Sigmoid colon (tissue), 7 donors: ENCODE data around the gene DHX9. TPM values are rescaled to one million over a fixed set of nuclear protein-coding genes. Genes with fewer than 3 reads are reported as not detected.

Experiments used
- DNase-seq: peaks from one replicate; pipeline ENCODE4 v3.0.0-alpha.2; 2019
- H3K27ac ChIP-seq, 4 donors: fragments of 200-600 bp; sonication (generic); one replicate each; pipeline ENCODE4 v1.5.1; 2016 to 2019; ENCODE audit warnings: mild to moderate bottlenecking in 1 of 4
- H3K27me3 ChIP-seq, 3 donors: fragments of 200-600 bp; sonication (generic); one replicate each; pipeline ENCODE4 v1.5.1; 2019; ENCODE audit warnings: mild to moderate bottlenecking in 1 of 3
- H3K36me3 ChIP-seq, 4 donors: fragments of 200-600 bp; sonication (generic); one replicate each; pipeline ENCODE4 v1.5.1; 2016 to 2019
- H3K4me1 ChIP-seq, 4 donors: fragments of 200-600 bp; sonication (generic); one replicate each; pipeline ENCODE4 v1.5.1; 2017 to 2019
- H3K4me3 ChIP-seq, 4 donors: fragments of 200-600 bp; sonication (generic); one replicate each; pipeline ENCODE4 v1.5.1; 2017 to 2019; ENCODE audit warnings: mild to moderate bottlenecking in 2 of 4, moderate library complexity in 1 of 4
- H3K9me3 ChIP-seq, 4 donors: fragments of 200-600 bp in 3 of 4; sonication (generic) in 3 of 4; one replicate each; pipeline versions ENCODE4 v1.5.1 to v1.6.1; 2013 to 2019
- EP300 ChIP-seq, 4 donors: sonication (generic); formaldehyde crosslinking; IDR thresholded peaks; one replicate each; pipeline ENCODE4 v1.6.1; 2017; ENCODE audit warnings: antibody characterized with exemption in 4 of 4
- POLR2A ChIP-seq, 2 donors: fragments of 450-650 bp; IDR thresholded peaks; one replicate each; pipeline ENCODE4 v1.6.1; 2016; ENCODE audit warnings: antibody characterized with exemption in 2 of 2, mild to moderate bottlenecking in 2 of 2, moderate library complexity in 2 of 2
- POLR2AphosphoS5 ChIP-seq, 4 donors: sonication (generic); formaldehyde crosslinking; IDR thresholded peaks; one replicate each; pipeline ENCODE4 v1.6.1; 2017; ENCODE audit warnings: antibody characterized with exemption in 4 of 4
- WGBS, 2 donors: extraction: QIAGEN DNeasy Blood & Tissue Kit; methylation state at CpG; one replicate each; pipeline ENCODE4 v1.1.7; 2013; 5-methylcytosine and 5-hydroxymethylcytosine counted together
- intact Hi-C: fragments of 100-400 bp; cut with DNase I; formaldehyde crosslinking; loops from one replicate; pipeline ENCODE4 v1.15.1; 2023
- polyA plus RNA-seq, 3 donors: library from polyadenylated mRNA; stranded (reverse); fragments of 200-250 nt; gene quantifications; one replicate each; pipeline ENCODE4 v1.2.3, GENCODE V29; 2013
- total RNA-seq, 4 donors: library from RNA; depleted of rRNA; stranded (reverse); fragments of >200 nt; gene quantifications; one replicate each; pipeline ENCODE4 v1.1.0, GENCODE V29; 2016
- TF ChIP-seq, protein P1 (sequence below), 4 experiments: fragments of 450-650 bp in 3 of 4; fragments of 200-600 bp in 1 of 4; IDR thresholded peaks; one replicate each; pipeline ENCODE4 v1.5.1; 2016 to 2019; ENCODE audit warnings: antibody characterized with exemption in 4 of 4, mild to moderate bottlenecking in 3 of 4, moderate library complexity in 2 of 4
- donor health status: healthy with polysubstance abuse.
- donor health status: Bipolar disorder and iron deficiency.
- donor health status: healthy.

The DHX9 gene
- total and polyA plus RNA-seq, 7 donors, result 25.4 to 96.7 (median 68.4) TPM

DNA sequence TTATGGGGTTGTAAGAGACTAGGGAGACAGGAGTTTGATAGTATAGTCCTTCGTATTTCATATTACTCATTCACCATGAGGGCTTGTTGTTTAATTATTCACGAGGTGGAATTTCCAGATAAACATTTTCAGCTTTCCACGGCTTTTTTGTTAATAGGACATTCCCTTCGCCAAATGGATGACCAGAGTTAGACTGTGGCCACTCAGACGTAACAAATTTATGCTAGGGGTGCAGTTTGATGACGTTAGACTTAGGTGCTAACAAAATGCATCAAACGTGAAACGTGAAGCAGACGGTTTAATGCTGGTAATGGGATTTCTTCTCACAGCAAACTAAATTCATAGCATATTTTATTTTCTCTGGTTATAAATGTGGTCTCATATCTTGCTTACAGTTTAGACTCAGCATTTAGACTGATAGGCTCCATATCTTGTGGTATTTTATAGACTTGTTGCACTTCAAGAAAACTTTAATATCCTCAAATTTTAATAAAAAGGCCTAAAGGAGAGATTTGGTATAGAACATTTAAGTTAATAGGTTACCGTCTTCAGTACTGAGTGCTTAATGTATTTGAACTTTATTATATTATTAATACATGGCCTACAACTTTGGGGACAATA is 2.3 kb downstream of the DHX9 start:
- intact Hi-C loops, result no loop called here
- H3K27ac ChIP-seq, result peak overlapping the region; percentile 92 to 96 (median 92)
- peak overlapping the region in 3 of 4 donors; percentile 65 to 90 (median 88) for H3K4me3 ChIP-seq
- peaks cover 0 to 51% (median 38%) of the 10 kb centered on the region in 4 donors for H3K4me1 ChIP-seq
- TF ChIP-seq, protein P1, sequence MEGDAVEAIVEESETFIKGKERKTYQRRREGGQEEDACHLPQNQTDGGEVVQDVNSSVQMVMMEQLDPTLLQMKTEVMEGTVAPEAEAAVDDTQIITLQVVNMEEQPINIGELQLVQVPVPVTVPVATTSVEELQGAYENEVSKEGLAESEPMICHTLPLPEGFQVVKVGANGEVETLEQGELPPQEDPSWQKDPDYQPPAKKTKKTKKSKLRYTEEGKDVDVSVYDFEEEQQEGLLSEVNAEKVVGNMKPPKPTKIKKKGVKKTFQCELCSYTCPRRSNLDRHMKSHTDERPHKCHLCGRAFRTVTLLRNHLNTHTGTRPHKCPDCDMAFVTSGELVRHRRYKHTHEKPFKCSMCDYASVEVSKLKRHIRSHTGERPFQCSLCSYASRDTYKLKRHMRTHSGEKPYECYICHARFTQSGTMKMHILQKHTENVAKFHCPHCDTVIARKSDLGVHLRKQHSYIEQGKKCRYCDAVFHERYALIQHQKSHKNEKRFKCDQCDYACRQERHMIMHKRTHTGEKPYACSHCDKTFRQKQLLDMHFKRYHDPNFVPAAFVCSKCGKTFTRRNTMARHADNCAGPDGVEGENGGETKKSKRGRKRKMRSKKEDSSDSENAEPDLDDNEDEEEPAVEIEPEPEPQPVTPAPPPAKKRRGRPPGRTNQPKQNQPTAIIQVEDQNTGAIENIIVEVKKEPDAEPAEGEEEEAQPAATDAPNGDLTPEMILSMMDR (IDR thresholded peaks at IDR 0.05), result no peak
- TF ChIP-seq POLR2A (IDR thresholded peaks at IDR 0.05) (no peak), EP300 (IDR thresholded peaks at IDR 0.05) (no peak), POLR2AphosphoS5 (IDR thresholded peaks at IDR 0.05) (no peak)
- H3K27me3 ChIP-seq, result no peaks in the 10 kb centered on the region
- no peaks in the 10 kb centered on the region for H3K9me3 ChIP-seq
- WGBS, 2 donors, result 47 to 55% methylated on average over 10 of the region's 10 CpGs
- peaks cover 0 to 34% (median 14%) of the 10 kb centered on the region in 4 donors for H3K36me3 ChIP-seq
- DNase-seq, result no peak

DNA sequence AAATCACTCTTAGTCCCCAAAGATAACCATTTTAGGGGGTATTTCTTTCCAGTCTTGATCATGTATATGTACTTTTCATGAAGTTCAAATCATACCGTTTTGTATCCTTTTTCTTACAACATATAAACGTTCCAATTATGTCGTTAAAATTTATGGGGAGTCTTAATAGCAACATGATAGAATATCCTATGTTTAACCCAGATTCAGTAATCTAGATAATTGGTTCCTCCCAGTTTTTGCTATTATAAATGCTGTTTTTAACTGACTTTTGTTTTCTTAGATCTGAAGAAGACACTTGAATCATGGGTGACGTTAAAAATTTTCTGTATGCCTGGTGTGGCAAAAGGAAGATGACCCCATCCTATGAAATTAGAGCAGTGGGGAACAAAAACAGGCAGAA is 3.1 kb downstream of the DHX9 start:
- WGBS, 2 donors, result 25 to 40% methylated on average over 4 of the region's 4 CpGs
- Histone ChIP-seq H3K27me3 (no peaks in the 10 kb centered on the region), H3K27ac (peak overlapping the region in 2 of 4 donors; percentile 28 to 96), H3K36me3 (peaks cover 0 to 38% (median 14%) of the 10 kb centered on the region in 4 donors), H3K4me3 (no peak overlapping the region), H3K9me3 (no peaks in the 10 kb centered on the region), H3K4me1 (peaks cover 0 to 51% (median 38%) of the 10 kb centered on the region in 4 donors)
- no peak for DNase-seq
- intact Hi-C loops, result no loop called here
- TF ChIP-seq POLR2AphosphoS5 (IDR thresholded peaks at IDR 0.05), result no peak
- TF ChIP-seq, protein P1 (IDR thresholded peaks at IDR 0.05), result no peak
- no peak for TF ChIP-seq EP300 (IDR thresholded peaks at IDR 0.05)
- no peak for TF ChIP-seq POLR2A (IDR thresholded peaks at IDR 0.05)

DNA sequence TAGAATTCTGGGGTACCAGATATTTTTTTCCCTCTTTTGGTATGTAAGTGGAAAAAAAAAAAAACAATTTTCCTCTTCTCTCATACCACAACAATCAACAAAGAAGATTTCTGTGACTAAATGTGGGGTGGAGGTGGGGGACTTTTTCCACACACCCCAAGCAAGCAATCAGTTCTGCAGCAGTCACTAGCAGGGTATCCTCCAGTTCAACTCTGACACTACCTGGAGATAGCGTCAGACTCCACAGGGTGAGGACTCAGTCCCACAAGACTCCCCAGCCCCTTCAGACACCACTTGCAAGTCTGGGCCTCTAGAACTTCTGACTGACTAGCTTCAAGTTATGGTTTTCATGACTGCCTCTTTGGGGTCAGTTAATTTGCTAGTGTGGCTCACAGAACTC is 6.2 kb downstream of the DHX9 start:
- no peak for TF ChIP-seq POLR2A (IDR thresholded peaks at IDR 0.05)
- TF ChIP-seq, protein P1 (IDR thresholded peaks at IDR 0.05), result no peak
- TF ChIP-seq EP300 (IDR thresholded peaks at IDR 0.05), result no peak
- TF ChIP-seq POLR2AphosphoS5 (IDR thresholded peaks at IDR 0.05), result no peak
- H3K4me1 ChIP-seq, result peaks cover 0 to 55% (median 33%) of the 10 kb centered on the region in 4 donors
- no peak overlapping the region for H3K27ac ChIP-seq
- intact Hi-C loops, result no loop called here
- H3K9me3 ChIP-seq, result no peaks in the 10 kb centered on the region
- no peaks in the 10 kb centered on the region for H3K27me3 ChIP-seq
- WGBS, 2 donors, result 87 to 98% methylated on average over 1 of the region's 1 CpG
- peaks cover 0 to 67% (median 20%) of the 10 kb centered on the region in 4 donors for H3K36me3 ChIP-seq
- DNase-seq, result no peak
- H3K4me3 ChIP-seq, result no peak overlapping the region

DNA sequence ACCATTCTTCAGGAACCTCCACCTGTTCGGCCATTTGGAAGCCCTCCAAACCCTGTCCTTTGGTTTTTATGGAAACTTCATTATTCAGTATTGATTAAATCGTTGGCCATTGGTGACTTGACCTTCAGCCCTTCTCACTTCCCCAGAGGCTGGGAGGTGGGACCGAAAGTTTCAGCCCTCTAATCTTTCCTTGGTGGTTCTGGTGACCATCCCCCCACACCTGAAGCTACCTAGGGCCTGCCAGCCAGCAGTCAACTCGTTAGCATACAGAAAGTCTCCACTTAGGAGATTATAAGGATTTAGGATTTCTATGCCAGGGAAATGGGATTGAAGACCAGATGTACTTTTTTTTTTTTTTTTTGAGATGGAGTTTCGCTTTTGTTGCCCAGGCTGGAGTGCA is 6.7 kb downstream of the DHX9 start:
- H3K27me3 ChIP-seq, result no peaks in the 10 kb centered on the region
- H3K27ac ChIP-seq, result no peak overlapping the region
- H3K4me1 ChIP-seq, result peaks cover 0 to 49% (median 28%) of the 10 kb centered on the region in 4 donors
- intact Hi-C loops, result no loop called here
- no peak overlapping the region for H3K4me3 ChIP-seq
- no peaks in the 10 kb centered on the region for H3K9me3 ChIP-seq
- H3K36me3 ChIP-seq, result peaks cover 0 to 73% (median 23%) of the 10 kb centered on the region in 4 donors
- TF ChIP-seq POLR2AphosphoS5 (IDR thresholded peaks at IDR 0.05) (no peak), EP300 (IDR thresholded peaks at IDR 0.05) (no peak), POLR2A (IDR thresholded peaks at IDR 0.05) (no peak)
- TF ChIP-seq, protein P1 (IDR thresholded peaks at IDR 0.05), result no peak
- DNase-seq, result no peak
- WGBS, 2 donors, result 83 to 86% methylated on average over 5 of the region's 5 CpGs
